SK-N-SH treated with all-trans-retinoic acid at 6 μM for 48 hours (cell line): ENCODE measurements around the gene STK16.
A peak's percentile ranks its signal among the peaks of the same experiment; 100 is the strongest.

Experiments used
- ATAC-seq: fragments of 200-7000 bp; cut with Tn5 transposase; 3 replicates; pipeline ENCODE4 v1.9.1; 2020; ENCODE audit warnings: mild to moderate bottlenecking, moderate library complexity
- ARNTL ChIP-seq: fragments of 450-650 bp; formaldehyde crosslinking; IDR thresholded peaks from 2 replicates; pipeline ENCODE4 v1.5.0; 2020; ENCODE audit warnings: low read depth, mild to moderate bottlenecking, moderate library complexity, borderline replicate concordance
- BACH2 ChIP-seq: fragments of 250-450 bp; sonication (Bioruptor Pico); IDR thresholded peaks from 2 replicates; pipeline ENCODE4 v1.9.0; 2021; ENCODE audit warnings: mild to moderate bottlenecking, borderline replicate concordance
- CSDC2 ChIP-seq: fragments of 250-450 bp; sonication (Bioruptor Pico); IDR thresholded peaks from 2 replicates; pipeline ENCODE4 v1.5.0; 2020; ENCODE audit warnings: mild to moderate bottlenecking, moderate library complexity
- ESRRG ChIP-seq: fragments of 250-450 bp; sonication (Bioruptor Pico); IDR thresholded peaks from 2 replicates; pipeline ENCODE4 v1.6.1; 2021; ENCODE audit warnings: mild to moderate bottlenecking
- GLIS3 ChIP-seq: fragments of 250-450 bp; sonication (Bioruptor Pico); IDR thresholded peaks from 2 replicates; pipeline ENCODE4 v1.5.0; 2020; ENCODE audit warnings: mild to moderate bottlenecking, moderate library complexity
- ISL1 ChIP-seq: fragments of 250-450 bp; sonication (Bioruptor Pico); IDR thresholded peaks from 2 replicates; pipeline ENCODE4 v2.1.2; 2022; ENCODE audit warnings: mild to moderate bottlenecking, moderate library complexity
- OSR1 ChIP-seq: fragments of 250-450 bp; sonication (Bioruptor Pico); IDR thresholded peaks from 2 replicates; pipeline ENCODE4 v1.8.0; 2022; ENCODE audit warnings: moderate library complexity, mild to moderate bottlenecking, inconsistent platforms
- PATZ1 ChIP-seq: fragments of 250-450 bp; sonication (Bioruptor Pico); IDR thresholded peaks from 2 replicates; pipeline ENCODE4 v1.8.0; 2020; ENCODE audit warnings: mild to moderate bottlenecking, moderate library complexity, borderline replicate concordance
- PPARA ChIP-seq: fragments of 250-450 bp; sonication (Bioruptor Pico); IDR thresholded peaks from 2 replicates; pipeline ENCODE4 v1.5.0; 2020; ENCODE audit warnings: mild to moderate bottlenecking, borderline replicate concordance
- TCF4 ChIP-seq: fragments of 250-450 bp; sonication (Bioruptor Pico); IDR thresholded peaks from 2 replicates; pipeline ENCODE4 v1.8.0; 2021; ENCODE audit warnings: mild to moderate bottlenecking, moderate library complexity, borderline replicate concordance
- TOX ChIP-seq: fragments of 250-450 bp; sonication (Bioruptor Pico); IDR thresholded peaks from 2 replicates; pipeline ENCODE4 v1.8.0; 2021; ENCODE audit warnings: mild to moderate bottlenecking, moderate library complexity, borderline replicate concordance
- TSHZ2 ChIP-seq: fragments of 250-450 bp; sonication (Bioruptor Pico); IDR thresholded peaks from 2 replicates; pipeline ENCODE4 v1.5.0; 2020; ENCODE audit warnings: mild to moderate bottlenecking, moderate library complexity
- ZC3H10 ChIP-seq: fragments of 250-450 bp; sonication (Bioruptor Pico); IDR thresholded peaks from 2 replicates; pipeline ENCODE4 v1.5.1; 2021; ENCODE audit warnings: mild to moderate bottlenecking, moderate library complexity
- ZFP30 ChIP-seq: fragments of 450-650 bp; formaldehyde crosslinking; IDR thresholded peaks from 2 replicates; pipeline ENCODE4 v1.5.0; 2022; ENCODE audit warnings: mild to moderate bottlenecking, moderate library complexity
- ZNF70 ChIP-seq: fragments of 450-650 bp; formaldehyde crosslinking; IDR thresholded peaks from 2 replicates; pipeline ENCODE4 v1.5.0; 2020; ENCODE audit warnings: mild to moderate bottlenecking, moderate library complexity
- ZNF8 ChIP-seq: fragments of 450-650 bp; formaldehyde crosslinking; IDR thresholded peaks from 2 replicates; pipeline ENCODE4 v1.5.0; 2020; ENCODE audit warnings: mild to moderate bottlenecking, moderate library complexity
- TF ChIP-seq, protein P1 (sequence below): fragments of 250-450 bp; sonication (Bioruptor Pico); IDR thresholded peaks from 2 replicates; pipeline ENCODE4 v1.8.0; 2021; ENCODE audit warnings: low read depth, mild to moderate bottlenecking, moderate library complexity, borderline replicate concordance
- TF ChIP-seq, protein P2 (sequence below): fragments of 250-450 bp; sonication (Bioruptor Pico); IDR thresholded peaks from 2 replicates; pipeline ENCODE4 v1.5.1; 2021; ENCODE audit warnings: mild to moderate bottlenecking, moderate library complexity

Gene STK16

DNA sequence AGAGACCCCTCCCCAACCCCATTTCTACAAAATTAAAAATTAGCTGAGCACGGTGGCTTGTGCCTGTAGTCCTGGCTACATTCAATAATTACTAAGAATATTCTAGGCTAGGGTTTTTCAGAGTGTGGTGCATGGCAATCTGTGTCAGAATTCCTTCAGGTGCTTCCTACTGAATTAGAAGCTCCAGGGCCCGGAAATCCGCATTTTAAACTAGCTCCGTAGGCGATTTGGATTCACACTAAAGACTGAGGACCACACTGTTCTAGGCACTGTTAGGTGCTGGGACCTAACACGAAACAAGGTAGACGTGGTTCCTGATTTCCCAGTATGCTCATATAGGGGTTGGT is 39.3 kb upstream of the STK16 start:
- no peak for TF ChIP-seq ESRRG (CRISPR knock-in tag)
- no peak for ATAC-seq

DNA sequence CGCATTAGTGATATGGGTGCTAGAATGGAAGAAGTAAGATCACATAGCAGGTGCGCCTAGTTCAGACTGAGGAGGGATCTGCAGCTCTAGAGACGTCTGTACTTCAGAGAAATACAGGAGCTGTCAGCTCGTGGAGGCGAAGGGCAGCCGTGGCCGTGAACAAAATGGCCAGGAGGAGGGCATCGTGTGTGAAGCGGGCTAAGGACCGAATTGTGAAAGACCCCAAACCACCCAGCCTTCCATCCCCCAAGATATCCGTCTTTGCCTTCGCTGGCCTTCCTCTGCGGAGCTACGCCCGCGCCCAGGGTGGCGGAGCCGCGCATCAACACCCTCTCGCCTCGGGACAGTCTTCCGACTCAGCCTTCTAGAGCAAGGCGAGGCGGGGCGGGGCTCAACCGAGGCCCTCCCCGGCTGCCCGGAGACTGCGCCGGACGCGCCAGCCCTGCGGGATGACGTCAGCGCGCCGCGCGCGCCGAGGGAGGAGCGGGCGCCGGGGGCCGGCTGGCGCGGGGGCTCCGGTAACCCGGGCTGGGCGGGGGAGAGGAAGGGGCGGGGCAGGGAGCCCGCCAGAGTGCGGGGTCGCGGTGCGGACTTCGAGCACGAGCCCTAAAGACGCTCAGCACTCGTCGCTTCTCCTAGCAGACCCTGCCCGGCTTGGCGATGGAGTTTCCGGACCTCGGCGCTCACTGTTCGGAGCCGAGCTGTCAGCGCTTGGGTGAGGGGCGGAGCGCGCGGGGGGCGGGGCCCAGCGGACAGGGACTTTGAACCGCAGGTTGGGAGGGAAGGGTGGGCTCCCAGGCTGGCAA is 38.7 kb upstream of the STK16 start, which contains the start of gene ZFAND2B:
ZFAND2B (plus strand) TSS at position 455 of the 806 bp plus-strand sequence; CDS start at position 661, 206 bp downstream.
- peak; percentile 93 for ATAC-seq
- TF ChIP-seq ISL1: no peak
- TF ChIP-seq CSDC2 (CRISPR knock-in tag): no peak
- TF ChIP-seq, protein P1, sequence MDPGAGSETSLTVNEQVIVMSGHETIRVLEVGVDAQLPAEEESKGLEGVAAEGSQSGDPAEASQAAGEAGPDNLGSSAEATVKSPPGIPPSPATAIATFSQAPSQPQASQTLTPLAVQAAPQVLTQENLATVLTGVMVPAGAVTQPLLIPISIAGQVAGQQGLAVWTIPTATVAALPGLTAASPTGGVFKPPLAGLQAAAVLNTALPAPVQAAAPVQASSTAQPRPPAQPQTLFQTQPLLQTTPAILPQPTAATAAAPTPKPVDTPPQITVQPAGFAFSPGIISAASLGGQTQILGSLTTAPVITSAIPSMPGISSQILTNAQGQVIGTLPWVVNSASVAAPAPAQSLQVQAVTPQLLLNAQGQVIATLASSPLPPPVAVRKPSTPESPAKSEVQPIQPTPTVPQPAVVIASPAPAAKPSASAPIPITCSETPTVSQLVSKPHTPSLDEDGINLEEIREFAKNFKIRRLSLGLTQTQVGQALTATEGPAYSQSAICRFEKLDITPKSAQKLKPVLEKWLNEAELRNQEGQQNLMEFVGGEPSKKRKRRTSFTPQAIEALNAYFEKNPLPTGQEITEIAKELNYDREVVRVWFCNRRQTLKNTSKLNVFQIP (CRISPR knock-in tag): no peak
- TF ChIP-seq TCF4 (CRISPR knock-in tag): no peak
- TF ChIP-seq ESRRG (CRISPR knock-in tag): no peak
- TF ChIP-seq, protein P2, sequence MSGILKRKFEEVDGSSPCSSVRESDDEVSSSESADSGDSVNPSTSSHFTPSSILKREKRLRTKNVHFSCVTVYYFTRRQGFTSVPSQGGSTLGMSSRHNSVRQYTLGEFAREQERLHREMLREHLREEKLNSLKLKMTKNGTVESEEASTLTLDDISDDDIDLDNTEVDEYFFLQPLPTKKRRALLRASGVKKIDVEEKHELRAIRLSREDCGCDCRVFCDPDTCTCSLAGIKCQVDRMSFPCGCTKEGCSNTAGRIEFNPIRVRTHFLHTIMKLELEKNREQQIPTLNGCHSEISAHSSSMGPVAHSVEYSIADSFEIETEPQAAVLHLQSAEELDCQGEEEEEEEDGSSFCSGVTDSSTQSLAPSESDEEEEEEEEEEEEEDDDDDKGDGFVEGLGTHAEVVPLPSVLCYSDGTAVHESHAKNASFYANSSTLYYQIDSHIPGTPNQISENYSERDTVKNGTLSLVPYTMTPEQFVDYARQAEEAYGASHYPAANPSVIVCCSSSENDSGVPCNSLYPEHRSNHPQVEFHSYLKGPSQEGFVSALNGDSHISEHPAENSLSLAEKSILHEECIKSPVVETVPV: no peak
- TF ChIP-seq TSHZ2 (CRISPR knock-in tag): no peak
- no peak for TF ChIP-seq ZNF8
- no peak for TF ChIP-seq PPARA (CRISPR knock-in tag)
- TF ChIP-seq ZFP30 (CRISPR knock-in tag): no peak
- no peak for TF ChIP-seq BACH2
- TF ChIP-seq ZC3H10 (CRISPR knock-in tag): no peak
- TF ChIP-seq OSR1: no peak
- no peak for TF ChIP-seq ZNF70 (CRISPR knock-in tag)
- no peak for TF ChIP-seq PATZ1 (CRISPR knock-in tag)
- TF ChIP-seq ARNTL: no peak
- no peak for TF ChIP-seq TOX (CRISPR knock-in tag)
- TF ChIP-seq GLIS3: no peak
- TF ChIP-seq, all 23 proteins: peak for 0

GRCh38 chr2:219207134-219207883 is 38.0 kb upstream of the STK16 start:
- ATAC-seq: peak; percentile 44
- TF ChIP-seq ARNTL (no peak), CSDC2 (CRISPR knock-in tag) (no peak)

- ATAC-seq: no peak
- TF ChIP-seq, protein P2: no peak
- no peak for TF ChIP-seq ESRRG (CRISPR knock-in tag)
- TF ChIP-seq PATZ1 (CRISPR knock-in tag): no peak
Measured at GRCh38 chr2:219207884-219208740, 37.2 kb upstream of the STK16 start.
